Occipital lobe (tissue), 2 donors: ENCODE results near the gene MSANTD4. TPM values are rescaled to one million over a fixed set of nuclear protein-coding genes. Genes with fewer than 3 reads are reported as not detected.
"Not testable (repeated sequence)": the region's sequence is repeated elsewhere in the genome, so short reads cannot be mapped to it uniquely, and the experiment has no call there.

Experiments
- DNase-seq: peaks from one replicate; lab custom pipeline; 2025; lab: John Stamatoyannopoulos, UW
- total RNA-seq: library from RNA; depleted of rRNA; stranded (reverse); fragments of >200 nt; gene quantifications from one replicate; pipeline ENCODE4 v1.2.3, GENCODE V29; 2014

Gene MSANTD4
- 67.1 TPM for total RNA-seq

DNA sequence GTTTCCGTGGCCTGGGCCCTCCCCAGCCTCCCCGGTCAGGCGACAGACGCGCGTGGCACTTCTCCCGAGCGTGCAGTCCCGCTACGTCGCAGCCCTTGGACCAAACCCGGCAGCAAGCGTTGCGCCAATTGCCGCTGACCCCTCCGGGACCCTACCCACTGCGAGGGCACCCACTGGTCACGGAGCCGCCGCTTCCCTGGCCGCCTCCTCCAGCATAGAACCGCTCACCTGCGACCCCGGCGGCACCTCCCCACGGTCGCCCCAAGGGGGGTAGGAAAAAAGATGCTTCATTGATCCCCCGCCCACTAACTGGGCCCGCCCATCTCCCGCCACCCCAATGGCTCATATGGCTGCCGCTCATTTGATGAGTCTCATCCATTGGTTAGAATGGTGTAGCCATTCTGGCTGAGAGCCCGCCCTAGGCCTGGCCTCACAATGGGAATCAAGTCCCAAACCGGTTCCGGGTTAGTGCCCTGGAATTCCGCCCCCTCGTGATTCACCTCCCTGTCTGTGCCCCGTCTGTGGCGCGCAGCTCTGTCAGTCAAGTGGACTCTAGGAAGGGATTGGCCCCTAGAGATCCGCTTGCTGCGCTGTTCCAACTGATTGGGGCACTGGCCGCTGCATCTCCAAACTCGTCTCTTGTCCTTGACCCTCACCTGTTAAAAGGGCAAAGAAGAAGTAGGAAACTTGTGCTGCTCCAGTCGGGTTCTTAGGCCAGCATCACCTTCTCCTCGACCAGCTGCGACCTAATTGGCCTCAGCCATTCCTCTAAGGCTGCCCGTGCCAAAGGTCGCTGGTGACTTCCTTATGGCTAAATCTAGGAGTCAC is at the start of gene MSANTD4:
TSS of gene MSANTD4 (minus strand) at position 274 of the 828 bp plus-strand sequence. CDS start 11,323 bp downstream, outside the sequence.
- DNase-seq, result peak; percentile 99

DNA sequence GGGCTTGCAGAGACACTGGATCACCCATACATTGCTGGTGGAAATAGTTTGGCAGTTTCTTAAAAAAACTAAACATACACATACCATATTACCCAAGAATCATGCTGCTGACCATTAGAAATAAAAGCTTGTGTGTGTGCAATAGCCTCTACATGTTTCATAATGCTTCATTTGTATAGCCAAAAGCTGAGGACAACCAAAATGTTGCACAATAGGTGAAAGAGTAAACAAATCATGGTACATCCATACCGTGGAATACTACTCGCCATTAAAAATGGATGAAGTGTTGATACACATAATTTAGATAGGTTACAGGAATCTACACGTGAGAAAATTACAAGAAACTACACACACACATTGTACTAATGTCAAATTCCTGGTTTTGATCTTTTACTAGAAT is 48.6 kb upstream of the MSANTD4 start:
- no peak for DNase-seq

DNA sequence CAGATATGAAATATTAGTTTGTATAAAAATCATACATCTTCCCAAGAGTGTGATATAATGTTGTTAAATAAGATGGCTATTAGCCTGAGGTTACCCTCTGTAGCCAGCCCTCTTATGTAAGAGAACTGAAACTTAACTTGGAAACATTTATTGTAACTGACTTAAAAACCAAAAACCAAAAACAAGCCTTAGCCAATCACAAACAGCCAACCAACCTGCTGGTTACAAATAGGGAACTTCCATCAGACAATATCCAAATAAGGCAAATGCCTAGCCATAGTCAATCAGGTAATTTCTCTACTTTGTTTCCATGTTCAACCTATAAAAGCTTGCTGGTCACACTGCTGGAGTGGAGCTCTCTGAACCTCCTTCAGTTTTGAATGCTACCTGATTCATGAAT is 41.0 kb upstream of the MSANTD4 start:
- no peak for DNase-seq

DNA sequence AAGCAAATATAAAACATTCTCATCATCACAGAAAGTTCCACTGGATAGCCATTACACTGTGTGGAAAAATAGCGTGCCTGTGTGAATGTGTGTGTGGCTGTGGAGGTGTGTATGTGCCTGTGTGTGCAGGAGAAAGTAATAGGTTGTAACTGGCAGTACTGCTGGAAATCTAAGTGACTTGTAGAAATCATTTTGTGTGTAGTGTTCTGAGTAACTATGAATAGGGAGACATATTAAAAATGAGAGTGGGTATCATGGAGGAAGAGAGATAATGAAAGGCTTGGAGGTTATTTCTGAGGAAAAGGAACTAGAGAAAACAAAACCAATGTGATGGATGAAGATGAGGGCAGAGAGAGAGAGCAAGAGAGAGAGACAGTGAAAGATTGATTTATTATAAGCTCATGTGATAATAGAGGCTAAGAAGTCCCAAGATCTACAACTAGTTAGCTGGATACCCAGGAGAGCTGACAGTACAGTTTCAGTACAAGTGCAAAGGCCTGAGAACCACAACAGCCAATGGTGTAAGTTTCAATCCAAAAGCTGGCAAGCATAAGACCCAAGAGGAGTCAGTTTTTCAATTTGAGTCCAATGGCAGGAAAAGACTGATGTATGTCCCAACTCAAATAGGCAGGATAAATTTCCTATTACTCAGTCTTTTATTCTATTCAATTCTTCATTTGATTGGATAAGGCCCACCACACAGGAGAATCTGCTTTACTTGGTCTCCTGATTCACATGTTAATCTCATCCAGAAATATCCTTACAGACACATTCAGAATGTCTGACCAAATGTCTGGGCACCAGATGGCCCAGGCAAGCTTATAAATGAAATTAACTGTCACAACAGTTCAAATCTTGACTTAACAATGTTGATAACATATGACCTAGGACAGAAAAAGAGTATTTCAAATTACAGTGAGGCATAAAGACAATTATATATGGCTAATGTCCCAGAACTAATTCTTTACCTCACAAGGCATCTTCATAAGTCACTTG is 40.2 kb upstream of the MSANTD4 start:
- DNase-seq, result no peak

DNA sequence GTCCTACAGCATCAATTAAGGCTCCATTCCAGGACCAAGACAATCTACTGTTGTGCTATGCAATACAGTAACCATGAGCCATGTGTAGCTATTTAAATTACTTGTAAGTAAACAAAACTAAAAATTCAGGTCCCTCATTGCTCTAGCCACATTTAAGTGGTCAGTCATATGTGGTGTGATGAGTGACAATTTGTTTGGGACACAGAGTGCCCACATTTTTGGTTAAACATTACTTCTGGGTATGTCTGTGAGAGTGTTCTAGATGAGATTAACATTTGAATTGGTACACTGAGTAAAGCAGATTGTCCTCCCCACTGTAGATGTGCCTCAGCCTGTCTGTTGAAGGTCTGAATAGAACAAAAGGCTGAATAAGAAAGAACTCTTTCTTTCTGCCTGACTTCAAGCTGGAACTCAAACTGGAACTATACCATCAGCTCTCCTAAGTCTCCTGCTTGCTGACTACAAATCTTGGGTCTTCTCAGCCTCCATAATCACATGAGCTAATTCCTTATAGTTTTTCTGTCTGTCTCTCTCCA is 39.3 kb upstream of the MSANTD4 start:
- no peak for DNase-seq

DNA sequence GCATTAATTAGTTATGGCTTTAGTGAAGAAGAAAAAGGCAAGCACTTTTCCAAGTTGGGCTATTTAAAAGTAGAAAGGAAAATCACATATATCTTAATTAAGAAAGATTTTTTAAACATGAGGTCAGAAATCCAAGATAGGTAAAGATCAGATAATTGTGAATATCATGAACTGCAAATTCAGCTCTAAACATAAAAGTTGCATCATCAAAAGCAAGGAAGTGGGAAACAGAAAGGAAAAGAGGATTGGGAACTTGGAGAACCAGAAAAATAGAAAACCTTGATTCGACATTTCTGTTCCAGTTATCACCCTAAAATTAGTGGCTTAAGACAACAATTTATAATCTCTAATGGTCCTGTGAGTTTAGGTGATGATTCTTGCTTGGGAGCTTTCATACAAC is 37.6 kb upstream of the MSANTD4 start:
- no peak for DNase-seq

DNA sequence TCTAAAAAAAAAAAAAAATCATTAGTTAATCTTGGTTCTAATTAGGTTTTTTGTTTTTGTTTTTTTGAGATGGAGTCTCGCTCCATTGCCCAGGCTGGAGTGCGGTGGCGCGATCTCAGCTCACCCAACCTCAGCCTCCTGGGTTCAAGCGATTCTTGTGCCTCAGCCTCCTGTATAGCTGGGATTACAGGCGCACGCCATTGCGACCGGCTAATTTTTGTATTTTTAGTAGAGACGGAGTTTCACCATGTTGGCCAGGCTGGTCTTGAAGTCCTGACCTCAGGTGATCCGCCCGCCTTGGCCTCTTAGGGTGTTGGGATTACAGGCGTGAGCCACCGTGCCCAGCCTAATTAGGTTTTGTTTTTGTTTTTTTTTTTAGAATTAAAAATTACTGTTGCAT is 36.3 kb upstream of the MSANTD4 start:
- DNase-seq, result not testable (repeated sequence)

DNA sequence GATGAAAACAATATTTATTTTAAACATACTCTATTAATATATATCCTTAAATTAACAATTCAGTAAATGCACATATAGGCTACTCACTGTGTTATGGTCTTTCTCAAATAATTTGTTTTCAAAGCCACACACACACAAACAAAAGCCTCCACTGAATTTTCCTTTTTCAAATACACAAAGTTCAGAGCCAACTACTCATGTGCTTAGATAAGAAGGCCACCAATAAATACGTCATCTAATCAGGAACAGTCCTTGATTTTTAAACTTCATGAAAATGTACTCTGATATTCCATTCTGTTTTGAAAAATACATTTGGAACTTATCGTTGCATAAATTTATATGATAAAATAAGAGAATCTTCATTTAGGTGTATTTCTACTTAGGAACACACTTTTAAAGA is 29.1 kb upstream of the MSANTD4 start:
- no peak for DNase-seq

DNA sequence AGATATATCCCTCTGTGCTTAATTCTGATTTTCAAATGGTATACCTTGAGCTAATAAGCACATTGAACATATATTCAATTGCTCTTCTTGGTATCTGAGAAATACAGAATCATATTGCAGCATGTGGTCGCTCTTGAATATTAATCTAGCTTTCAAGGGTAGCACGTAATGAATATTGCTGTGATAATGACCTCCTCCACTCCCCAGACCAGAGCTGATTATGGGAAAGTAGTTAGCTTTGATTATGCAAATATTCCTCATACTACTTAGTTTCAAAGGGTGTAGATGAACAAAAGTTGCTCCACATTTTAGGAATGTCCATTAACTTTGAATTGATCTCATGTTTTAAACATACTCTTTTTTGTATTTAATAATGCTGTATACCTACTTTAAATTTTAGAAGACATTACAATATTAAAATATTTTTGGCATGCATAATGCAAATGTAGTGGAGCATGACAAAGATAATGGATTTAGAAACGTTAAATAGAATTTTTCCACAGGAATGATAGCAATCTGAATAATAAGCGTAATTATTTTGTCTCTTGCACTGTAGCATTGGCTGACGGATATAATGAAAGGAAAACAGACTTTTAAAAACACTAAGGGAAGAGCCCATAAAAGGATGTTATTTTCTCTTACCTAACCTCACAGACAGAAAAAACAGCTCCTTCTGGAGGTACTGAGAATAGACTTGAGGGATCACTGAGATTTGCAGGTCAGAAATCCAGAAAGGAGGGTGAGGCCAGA is 27.9 kb upstream of the MSANTD4 start:
- DNase-seq, result no peak

DNA sequence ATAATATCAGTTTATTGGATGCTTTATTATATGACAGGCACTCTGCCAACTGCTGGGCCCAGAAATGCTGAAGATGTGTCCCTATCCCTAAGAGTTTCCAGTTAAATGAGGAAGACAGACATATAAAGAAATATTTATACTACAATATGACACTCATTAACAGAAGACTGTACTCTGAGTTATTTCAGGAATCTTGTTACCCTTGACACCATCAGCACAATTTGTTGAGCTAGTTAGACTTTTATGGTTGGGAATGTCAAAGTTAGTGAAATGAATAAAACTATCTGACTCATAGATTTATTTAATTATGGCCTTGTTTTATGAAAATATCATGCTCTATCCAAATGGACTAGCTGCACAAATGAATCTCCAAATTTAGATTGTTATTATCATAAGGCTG is 25.6 kb upstream of the MSANTD4 start:
- no peak for DNase-seq

DNA sequence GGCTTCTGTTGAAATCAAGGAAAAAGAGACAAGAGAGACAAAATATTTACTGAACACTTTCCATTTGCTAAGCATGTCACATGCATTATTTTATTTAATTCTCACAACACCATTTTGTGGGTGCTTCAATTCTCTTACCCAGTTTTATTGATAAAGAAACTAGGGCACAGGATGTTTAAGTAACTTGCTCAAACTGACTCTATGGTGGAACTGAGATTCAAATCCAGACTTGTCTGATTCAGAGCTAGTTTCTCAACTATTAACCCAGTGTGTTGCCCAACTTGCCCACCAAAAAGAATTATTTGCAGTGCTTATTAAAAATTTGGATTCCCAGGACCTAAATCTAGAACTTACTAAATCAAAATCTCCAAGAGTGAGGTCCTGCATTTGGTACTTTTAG is 21.5 kb upstream of the MSANTD4 start:
- no peak for DNase-seq

DNA sequence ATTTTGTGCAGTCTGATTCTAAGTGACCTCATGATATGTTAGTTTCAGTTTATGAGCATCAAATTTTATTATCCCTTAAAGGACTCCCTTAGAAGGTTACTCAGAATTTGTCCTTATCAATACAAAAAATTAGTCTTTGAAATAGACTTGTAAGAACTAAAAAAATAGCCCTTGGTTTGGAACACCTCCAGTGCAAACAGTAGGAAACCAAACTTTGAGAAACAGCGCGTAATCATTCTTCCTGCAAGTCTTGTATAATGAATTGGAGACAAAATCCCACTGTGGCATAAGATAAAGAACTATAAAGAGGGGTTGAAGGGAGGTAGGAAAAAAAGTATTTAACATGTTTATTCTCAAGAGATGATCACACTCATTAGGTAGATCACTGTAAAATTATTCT is 10.8 kb upstream of the MSANTD4 start:
- no peak for DNase-seq

DNA sequence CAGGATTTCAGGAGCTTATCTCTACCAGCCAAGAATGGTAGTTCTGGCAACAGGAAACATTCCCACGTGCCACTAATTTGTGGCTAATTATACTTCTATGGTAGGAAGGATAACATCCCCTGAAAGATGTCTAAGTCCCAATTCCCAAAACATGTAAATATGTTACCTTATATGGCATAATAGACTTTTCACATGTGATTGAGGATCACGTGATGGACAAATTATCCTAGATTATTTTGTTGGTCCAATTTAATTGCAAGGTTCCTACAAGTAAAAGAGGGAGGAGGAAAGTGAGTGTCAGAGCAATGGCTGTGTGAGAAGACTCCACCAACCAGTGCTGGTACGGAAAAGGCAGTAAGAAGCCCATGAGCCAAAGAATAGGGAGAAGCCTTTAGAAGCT is 9.9 kb upstream of the MSANTD4 start:
- no peak for DNase-seq

DNA sequence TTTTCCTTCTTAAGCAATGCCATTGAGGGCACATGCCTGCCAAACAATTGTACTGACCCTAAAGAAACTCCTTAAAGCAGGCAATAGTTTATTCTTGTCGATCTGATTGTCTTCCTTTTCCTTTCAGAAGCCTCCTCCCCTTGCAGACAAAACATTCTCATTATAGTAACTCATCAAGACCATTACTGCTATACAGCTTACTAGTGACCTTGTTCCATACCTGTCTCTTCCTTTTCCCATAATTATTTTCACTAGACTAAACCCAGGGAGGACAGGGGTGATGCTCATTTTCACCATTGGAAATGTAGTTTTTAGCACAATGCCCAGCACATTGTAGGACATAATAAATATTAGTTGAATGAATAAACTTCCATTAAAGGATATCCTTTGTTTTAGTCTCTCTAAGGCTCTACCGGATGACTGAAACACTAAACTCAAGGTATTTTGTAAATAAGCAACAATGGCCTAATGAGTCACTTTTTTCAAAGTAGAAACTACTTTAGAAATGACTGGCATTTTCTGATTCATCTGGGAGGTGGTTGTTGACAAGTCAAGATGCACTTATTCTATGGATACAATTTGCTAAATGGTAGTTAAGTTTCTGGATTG is 9.3 kb upstream of the MSANTD4 start:
- DNase-seq, result no peak

DNA sequence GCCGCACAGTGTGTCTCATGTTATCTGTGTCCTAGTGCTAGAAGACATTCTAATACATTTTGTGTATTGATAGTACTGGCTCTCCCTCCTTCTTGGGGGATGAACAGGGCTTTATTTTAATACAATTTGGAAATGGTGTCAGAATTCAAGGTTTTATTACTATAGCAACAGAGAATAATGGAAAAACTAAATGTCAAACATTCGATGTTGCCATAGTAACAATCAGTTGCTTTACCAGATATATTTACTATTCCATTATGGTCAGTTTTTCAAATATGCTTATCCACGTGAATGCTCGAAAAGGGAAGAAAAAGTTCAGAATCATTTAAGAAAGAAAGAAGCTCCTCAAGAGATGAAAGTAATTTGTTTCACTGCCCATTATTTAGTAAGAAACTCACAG is 8.6 kb upstream of the MSANTD4 start:
- no peak for DNase-seq

DNA sequence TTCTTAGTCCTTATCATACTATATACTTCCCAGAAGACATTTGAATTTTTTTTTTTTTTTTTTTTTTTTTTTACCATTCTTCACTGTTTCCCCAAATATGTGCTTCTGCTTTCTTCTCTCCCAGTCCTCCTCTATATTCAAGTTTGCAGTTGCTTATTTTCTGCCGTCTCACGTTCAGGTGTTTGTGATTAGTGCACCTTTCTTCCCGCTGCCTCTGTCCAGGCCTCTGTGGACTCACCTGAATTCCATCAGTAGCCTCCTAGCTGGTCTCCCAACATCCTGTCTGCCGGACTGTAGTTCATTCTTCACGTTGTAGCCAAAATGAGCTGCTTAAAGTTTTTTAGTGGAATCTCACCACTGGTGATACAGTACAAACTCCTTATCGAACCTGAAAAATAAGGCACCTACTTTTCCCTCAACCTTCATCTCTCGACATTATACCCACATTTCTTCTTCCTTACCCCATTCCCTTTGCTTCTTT is 795 bp upstream of the MSANTD4 start:
- no peak for DNase-seq

DNA sequence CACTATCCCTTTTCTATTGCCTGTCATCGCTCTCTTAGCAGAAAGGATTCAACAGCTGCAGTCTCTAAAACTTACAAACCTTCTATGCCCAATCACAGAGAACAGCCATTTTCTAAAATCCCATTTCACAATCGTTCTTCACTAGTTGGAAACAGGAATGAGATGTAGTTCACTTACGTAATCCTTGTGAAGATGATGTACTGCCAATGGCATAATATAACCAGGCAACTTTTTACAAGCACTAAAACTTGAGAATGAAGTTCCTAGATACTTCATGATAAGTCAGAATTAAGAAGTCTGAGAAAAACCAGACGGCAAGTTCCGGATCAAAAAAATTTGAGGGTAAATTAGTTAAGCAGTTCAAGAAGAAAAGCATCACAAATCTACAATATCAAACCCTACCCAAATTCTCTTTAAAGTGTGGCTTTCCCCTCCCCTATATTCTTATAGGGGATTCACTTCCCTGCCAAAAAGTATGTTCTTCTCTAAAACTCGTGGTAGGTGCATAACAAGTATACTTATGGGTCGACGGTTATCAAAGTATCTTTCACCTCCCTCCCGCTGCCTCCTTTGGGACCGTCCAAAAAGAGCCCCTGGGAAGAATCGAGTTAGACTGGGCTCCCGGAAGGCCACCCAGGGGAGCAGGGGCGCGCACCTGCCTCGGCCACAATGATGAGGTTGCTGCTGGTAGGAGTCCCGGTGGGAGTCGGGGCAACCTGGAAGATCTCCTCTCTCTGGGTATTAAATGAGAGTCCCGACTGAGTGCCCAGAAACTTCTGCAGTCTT is 666 bp downstream of the MSANTD4 start:
- no peak for DNase-seq

DNA sequence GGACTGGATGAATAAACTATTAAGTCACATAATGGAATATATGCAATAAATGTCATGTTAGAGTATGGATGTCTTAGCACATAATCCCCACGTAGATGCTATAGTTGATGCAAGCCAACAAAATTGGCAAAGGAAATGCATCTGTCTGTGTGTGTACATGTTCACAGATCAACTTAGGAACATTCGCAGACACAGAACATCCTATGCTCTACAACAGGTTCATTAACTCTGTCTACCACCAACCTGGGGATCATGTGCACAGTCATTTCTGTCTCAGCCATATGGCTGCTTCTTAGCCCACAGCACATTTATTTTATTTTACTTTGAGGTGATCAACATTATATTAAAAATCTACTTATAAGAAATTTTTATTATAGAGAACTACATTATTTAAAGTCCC is 4.9 kb downstream of the MSANTD4 start:
- no peak for DNase-seq

DNA sequence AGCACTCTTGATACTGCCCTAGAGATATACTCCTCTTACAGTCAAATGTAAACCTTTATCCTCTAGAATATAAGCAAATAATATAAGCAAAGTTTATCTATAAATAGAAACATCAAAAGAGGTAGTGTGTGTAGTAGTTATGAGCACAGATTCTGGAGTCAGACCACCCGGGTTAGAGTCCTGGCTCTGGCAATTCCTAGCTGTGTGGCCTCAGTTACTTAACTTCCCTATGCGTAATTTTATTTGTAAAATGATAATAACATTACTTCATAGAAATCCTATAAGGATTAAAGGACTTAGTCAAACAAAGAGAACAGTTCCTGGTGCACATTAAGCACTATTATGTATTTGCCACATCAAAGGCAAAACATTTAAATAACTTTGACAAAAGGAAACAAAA is 7.0 kb downstream of the MSANTD4 start:
- DNase-seq, result no peak

DNA sequence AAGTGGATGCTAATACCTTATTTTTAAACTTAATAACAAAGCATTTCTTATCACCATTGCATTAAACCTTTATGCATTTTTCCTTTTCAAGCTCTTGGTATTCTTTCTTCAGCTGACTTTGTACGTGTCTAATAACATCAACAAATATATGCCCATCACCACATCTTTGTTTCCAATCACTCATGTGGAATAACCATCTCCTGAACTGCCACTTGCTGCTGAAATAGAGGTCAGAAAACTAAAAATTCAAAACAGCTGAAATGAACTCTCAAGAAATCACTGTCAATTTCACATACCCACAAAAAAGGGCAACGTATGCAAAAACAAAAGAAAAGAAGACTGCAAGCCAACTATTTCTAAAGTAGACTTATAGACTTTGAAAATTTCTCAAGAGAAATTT is 7.4 kb downstream of the MSANTD4 start:
- DNase-seq, result no peak
